ENCODE results near the gene GRAMD1C. TPM values are rescaled to one million over a fixed set of nuclear protein-coding genes. Genes with fewer than 3 reads are reported as not detected.

The GRAMD1C gene
- total and polyA plus RNA-seq, 9 of the 15 experiments (the other 6 are each of a cell fraction or from before 2014, with no cell fraction given) = not detected

- TF ChIP-seq ZBTB1 (CRISPR knock-in tag; IDR thresholded peaks at IDR 0.05; ENCODE audit: borderline replicate concordance, low read depth) (no peak), ZBTB49 (CRISPR knock-in tag; IDR thresholded peaks at IDR 0.05; ENCODE audit: borderline replicate concordance) (no peak), FOXK2 (conservative IDR thresholded peaks at IDR 0.05 in 1 of 2, IDR thresholded peaks at IDR 0.05 in 1 of 2; ENCODE audit: low read depth in 2 of 2) (no peak), ZNF699 (CRISPR knock-in tag; IDR thresholded peaks at IDR 0.05; ENCODE audit: insufficient replicate concordance) (no peak), RBM22 (IDR thresholded peaks at IDR 0.05; ENCODE audit: low read depth, low read length, poor library complexity, severe bottlenecking) (no peak), KAT7 (CRISPR knock-in tag; IDR thresholded peaks at IDR 0.05; ENCODE audit: borderline replicate concordance) (no peak), ZBTB11 (CRISPR knock-in tag; IDR thresholded peaks at IDR 0.05) (no peak), ZNF316 (IDR thresholded peaks at IDR 0.05) (peak; percentile 69), NR2C2 (CRISPR knock-in tag; IDR thresholded peaks at IDR 0.05) (no peak), NR2C2 (tag; IDR thresholded peaks at IDR 0.05) (no peak), SMARCA5 (IDR thresholded peaks at IDR 0.05) (no peak), GTF3C2 (IDR thresholded peaks at IDR 0.05; ENCODE audit: borderline replicate concordance, extremely low read depth, insufficient read length) (no peak), ZNF609 (CRISPR knock-in tag; IDR thresholded peaks at IDR 0.05; ENCODE audit: borderline replicate concordance) (no peak)
These were observed 145.0 kb downstream of the GRAMD1C start (continued) for GRCh38 chr3:113983544-113983943.
